GM18951 (cell line): Measurements from ENCODE around the gene PICALM.
A peak's percentile ranks its signal among the peaks of the same experiment; 100 is the strongest.
"Not testable (repeated sequence)": the region's sequence is repeated elsewhere in the genome, so short reads cannot be mapped to it uniquely, and the experiment has no call there.

Experiments used
- POLR2A ChIP-seq: IDR thresholded peaks from 4 replicates; pipeline ENCODE4 v1.6.1; 2011; ENCODE audit warnings: mild to moderate bottlenecking; ENCODE audit not compliant: insufficient read length, insufficient read depth; ENCODE audit errors: extremely low read depth
- in situ Hi-C: fragments of 300-500 bp; cut with MboI; formaldehyde crosslinking; loops from one replicate; pipeline ENCODE4 v1.12.0; 2022; ENCODE audit warnings: low sequenced_read_pairs, mixed read lengths, inconsistent platforms; ENCODE audit not compliant: unreplicated experiment

The PICALM gene

GRCh38 chr11:86068951-86069407, at the start of gene PICALM:
Gene PICALM, minus strand, starts transcription at chr11:86069084. Its CDS starts 304 bp downstream, at chr11:86068780.
- in situ Hi-C loops: no loop called here

GRCh38 chr11:86118253-86118652, 49.4 kb upstream of the PICALM start:
- no peak for TF ChIP-seq POLR2A
- in situ Hi-C loops: no loop called here

More at GRCh38 chr11:86068951-86069407, at the start of gene PICALM:
- TF ChIP-seq POLR2A: peak; percentile 67

- in situ Hi-C loops: no loop called here
- TF ChIP-seq POLR2A: no peak
Measured at GRCh38 chr11:86117712-86118063, 48.8 kb upstream of the PICALM start.

GRCh38 chr11:86117001-86117711, 48.3 kb upstream of the PICALM start:
- in situ Hi-C loops: no loop called here
- TF ChIP-seq POLR2A: no peak

GRCh38 chr11:86116386-86116726, 47.5 kb upstream of the PICALM start:
- in situ Hi-C loops: no loop called here

GRCh38 chr11:86115542-86116385, 46.9 kb upstream of the PICALM start:
- no peak for TF ChIP-seq POLR2A
- in situ Hi-C loops: no loop called here

More at GRCh38 chr11:86116386-86116726, 47.5 kb upstream of the PICALM start:
- peak; percentile 43 for TF ChIP-seq POLR2A

GRCh38 chr11:86108890-86109638, 40.2 kb upstream of the PICALM start:
- no peak for TF ChIP-seq POLR2A
- in situ Hi-C loops: no loop called here

- in situ Hi-C loops: no loop called here
- TF ChIP-seq POLR2A: no peak
Measured at GRCh38 chr11:86108191-86108590, 39.3 kb upstream of the PICALM start.

GRCh38 chr11:86106916-86107315, 38.0 kb upstream of the PICALM start:
- in situ Hi-C loops: no loop called here
- TF ChIP-seq POLR2A: no peak

- in situ Hi-C loops: not testable (repeated sequence)
Measured at GRCh38 chr11:86106031-86106430, 37.1 kb upstream of the PICALM start.

- in situ Hi-C loops: not testable (repeated sequence)
Measured at GRCh38 chr11:86105601-86106000, 36.7 kb upstream of the PICALM start.

GRCh38 chr11:86103808-86104207, 34.9 kb upstream of the PICALM start:
- in situ Hi-C loops: no loop called here
- no peak for TF ChIP-seq POLR2A

- no peak for TF ChIP-seq POLR2A
- in situ Hi-C loops: no loop called here
Measured at GRCh38 chr11:86101941-86102407, 33.1 kb upstream of the PICALM start.

GRCh38 chr11:86101493-86101892, 32.6 kb upstream of the PICALM start:
- in situ Hi-C loops: no loop called here
- no peak for TF ChIP-seq POLR2A

- in situ Hi-C loops: no loop called here
- TF ChIP-seq POLR2A: no peak
Measured at GRCh38 chr11:86099874-86100273, 31.0 kb upstream of the PICALM start.
